Endothelial cell (in vitro differentiated cells): ENCODE measurements around the gene ZNF709. TPM values are rescaled to one million over a fixed set of nuclear protein-coding genes. Genes with fewer than 3 reads are reported as not detected.

ENCODE experiments used
- DNase-seq: peaks from one replicate; pipeline ENCODE4 v3.0.0; 2021; ENCODE audit warnings: low spot score
- H3K27ac Mint-ChIP-seq: one replicate; pipeline ENCODE4 v1.8.0; 2021; ENCODE audit warnings: mixed read lengths, inconsistent platforms; ENCODE audit not compliant: unreplicated experiment
- H3K27me3 Mint-ChIP-seq: one replicate; pipeline ENCODE4 v1.8.0; 2021; ENCODE audit warnings: mild to moderate bottlenecking, moderate library complexity, mixed read lengths, inconsistent platforms; ENCODE audit not compliant: unreplicated experiment
- H3K36me3 Mint-ChIP-seq: one replicate; pipeline ENCODE4 v1.8.0; 2021; ENCODE audit warnings: mild to moderate bottlenecking, low read depth, mixed read lengths, inconsistent platforms; ENCODE audit not compliant: unreplicated experiment
- H3K4me1 Mint-ChIP-seq: one replicate; pipeline ENCODE4 v1.8.0; 2021; ENCODE audit warnings: mild to moderate bottlenecking, mixed read lengths, inconsistent platforms; ENCODE audit not compliant: unreplicated experiment
- H3K4me3 Mint-ChIP-seq: one replicate; pipeline ENCODE4 v1.8.0; 2021; ENCODE audit warnings: mild to moderate bottlenecking, mixed read lengths, inconsistent platforms; ENCODE audit not compliant: unreplicated experiment
- H3K9me3 Mint-ChIP-seq: one replicate; pipeline ENCODE4 v1.8.0; 2021; ENCODE audit warnings: mixed read lengths, inconsistent platforms; ENCODE audit not compliant: unreplicated experiment
- total RNA-seq: library from RNA; stranded (reverse); fragmentation: NEBNext Ultra II Directional; extraction: Animal tissue kit (Norgen Biotek cat#: 25700); gene quantifications from one replicate; pipeline ENCODE4 v1.2.1, GENCODE V29; 2021; ENCODE audit not compliant: unreplicated experiment
- TF ChIP-seq, protein P1 (sequence below): fragments of 200-600 bp; sonication (generic); IDR thresholded peaks from one replicate; pipeline ENCODE4 v1.5.0; 2021; ENCODE audit warnings: antibody characterized with exemption; ENCODE audit not compliant: unreplicated experiment

ZNF709 gene
- total RNA-seq, 1 donor from 2014 or later = 6.6 TPM

DNA sequence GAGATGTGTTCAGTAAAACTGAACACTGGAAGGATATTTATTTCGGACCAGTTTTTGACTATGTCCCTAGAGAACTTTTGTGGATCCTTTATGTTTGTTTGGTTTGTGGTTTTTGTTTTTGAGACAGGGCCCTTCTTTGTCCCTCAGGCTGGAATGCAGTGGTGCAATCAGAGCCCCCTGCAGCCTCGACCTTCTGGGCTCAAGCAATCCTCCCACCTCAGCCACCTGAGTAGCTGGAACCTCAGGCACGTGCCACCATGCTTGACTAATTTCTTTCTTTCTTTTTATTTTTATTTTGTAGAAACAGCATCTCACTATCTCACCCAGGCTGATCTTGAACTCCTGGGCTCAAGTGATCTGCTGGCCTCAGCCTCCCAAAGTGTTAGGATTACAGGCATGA is 955 bp upstream of the ZNF709 start:
- Mint-ChIP-seq H3K27ac (peak overlapping the region; percentile 94), H3K36me3 (no peaks in the 10 kb centered on the region), H3K4me3 (peak overlapping the region; percentile 93), H3K27me3 (peaks cover 7% of the 10 kb centered on the region), H3K4me1 (peaks cover 14% of the 10 kb centered on the region), H3K9me3 (no peaks in the 10 kb centered on the region)
- TF ChIP-seq, protein P1, sequence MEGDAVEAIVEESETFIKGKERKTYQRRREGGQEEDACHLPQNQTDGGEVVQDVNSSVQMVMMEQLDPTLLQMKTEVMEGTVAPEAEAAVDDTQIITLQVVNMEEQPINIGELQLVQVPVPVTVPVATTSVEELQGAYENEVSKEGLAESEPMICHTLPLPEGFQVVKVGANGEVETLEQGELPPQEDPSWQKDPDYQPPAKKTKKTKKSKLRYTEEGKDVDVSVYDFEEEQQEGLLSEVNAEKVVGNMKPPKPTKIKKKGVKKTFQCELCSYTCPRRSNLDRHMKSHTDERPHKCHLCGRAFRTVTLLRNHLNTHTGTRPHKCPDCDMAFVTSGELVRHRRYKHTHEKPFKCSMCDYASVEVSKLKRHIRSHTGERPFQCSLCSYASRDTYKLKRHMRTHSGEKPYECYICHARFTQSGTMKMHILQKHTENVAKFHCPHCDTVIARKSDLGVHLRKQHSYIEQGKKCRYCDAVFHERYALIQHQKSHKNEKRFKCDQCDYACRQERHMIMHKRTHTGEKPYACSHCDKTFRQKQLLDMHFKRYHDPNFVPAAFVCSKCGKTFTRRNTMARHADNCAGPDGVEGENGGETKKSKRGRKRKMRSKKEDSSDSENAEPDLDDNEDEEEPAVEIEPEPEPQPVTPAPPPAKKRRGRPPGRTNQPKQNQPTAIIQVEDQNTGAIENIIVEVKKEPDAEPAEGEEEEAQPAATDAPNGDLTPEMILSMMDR = no peak
- DNase-seq = no peak

DNA sequence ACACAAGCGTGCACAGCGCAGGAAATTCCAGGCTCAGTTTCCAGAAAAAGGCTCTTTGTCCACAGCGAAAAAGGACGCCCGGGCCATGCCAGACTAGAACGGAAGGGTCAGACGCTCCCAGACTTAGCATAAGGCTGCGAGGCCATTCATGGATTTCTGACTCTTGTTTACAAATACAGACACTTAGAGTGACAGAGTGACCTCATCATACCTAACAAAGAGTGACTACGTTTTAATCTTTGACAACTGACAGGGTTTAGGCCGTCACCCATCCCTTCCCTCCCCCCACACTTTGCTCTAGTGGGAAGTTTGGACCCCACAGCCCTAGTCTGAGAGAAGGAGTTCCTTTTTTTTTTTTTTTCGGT is 418 bp upstream of the ZNF709 start:
- H3K27ac Mint-ChIP-seq = peak overlapping the region; percentile 94

DNA sequence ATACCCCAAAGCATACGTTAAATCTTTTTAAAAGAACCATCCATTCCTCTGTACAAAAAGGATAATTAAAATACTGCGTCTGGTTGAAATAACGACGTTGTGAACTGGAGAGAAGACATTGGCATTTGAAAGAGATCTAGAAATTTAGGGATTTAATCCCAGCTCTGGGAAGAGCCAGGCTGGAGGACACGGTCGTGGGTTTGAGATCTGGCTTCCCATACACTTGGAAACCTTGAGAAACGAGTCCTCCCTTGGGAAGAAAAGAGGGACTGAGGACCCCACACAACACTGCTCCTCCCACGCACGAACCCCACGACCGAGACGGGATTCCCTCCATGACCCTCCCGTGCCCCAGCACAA is 625 bp downstream of the ZNF709 start:
- Mint-ChIP-seq H3K27ac (peak overlapping the region; percentile 82), H3K36me3 (no peaks in the 10 kb centered on the region), H3K4me3 (peak overlapping the region; percentile 91), H3K27me3 (peaks cover 7% of the 10 kb centered on the region), H3K4me1 (peaks cover 14% of the 10 kb centered on the region), H3K9me3 (no peaks in the 10 kb centered on the region)
- no peak for DNase-seq
- TF ChIP-seq, protein P1 = no peak

More for the DNA sequence above, 418 bp upstream of the ZNF709 start:
- H3K9me3 Mint-ChIP-seq = no peaks in the 10 kb centered on the region
- no peak for DNase-seq
- peaks cover 14% of the 10 kb centered on the region for H3K4me1 Mint-ChIP-seq
- peaks cover 7% of the 10 kb centered on the region for H3K27me3 Mint-ChIP-seq
- TF ChIP-seq, protein P1 = no peak
- H3K36me3 Mint-ChIP-seq = no peaks in the 10 kb centered on the region
- peak overlapping the region; percentile 93 for H3K4me3 Mint-ChIP-seq

DNA sequence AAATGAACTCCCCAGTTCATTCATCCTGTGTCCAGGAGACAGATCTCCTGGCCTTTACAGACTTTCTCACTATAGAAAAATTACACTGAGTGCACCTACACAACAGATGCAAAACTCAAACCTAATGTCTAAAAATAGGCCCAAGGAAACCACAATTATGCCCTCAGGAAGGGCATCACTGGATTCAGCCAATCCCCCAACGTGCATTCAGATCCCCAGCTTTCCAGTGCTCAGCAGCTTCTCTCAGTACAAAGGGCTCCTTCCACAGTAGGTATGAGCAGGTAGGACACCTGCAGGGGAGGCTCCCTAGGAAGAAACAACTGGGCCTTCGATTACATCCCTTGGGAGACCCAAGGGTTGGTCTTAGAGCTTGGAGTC is 2.1 kb downstream of the ZNF709 start:
- H3K27ac Mint-ChIP-seq = no peak overlapping the region
- no peak overlapping the region for H3K4me3 Mint-ChIP-seq
- no peak for DNase-seq
- H3K4me1 Mint-ChIP-seq = peaks cover 14% of the 10 kb centered on the region
- peaks cover 7% of the 10 kb centered on the region for H3K27me3 Mint-ChIP-seq
- H3K36me3 Mint-ChIP-seq = peaks cover 3% of the 10 kb centered on the region
- TF ChIP-seq, protein P1 = no peak
- no peaks in the 10 kb centered on the region for H3K9me3 Mint-ChIP-seq

DNA sequence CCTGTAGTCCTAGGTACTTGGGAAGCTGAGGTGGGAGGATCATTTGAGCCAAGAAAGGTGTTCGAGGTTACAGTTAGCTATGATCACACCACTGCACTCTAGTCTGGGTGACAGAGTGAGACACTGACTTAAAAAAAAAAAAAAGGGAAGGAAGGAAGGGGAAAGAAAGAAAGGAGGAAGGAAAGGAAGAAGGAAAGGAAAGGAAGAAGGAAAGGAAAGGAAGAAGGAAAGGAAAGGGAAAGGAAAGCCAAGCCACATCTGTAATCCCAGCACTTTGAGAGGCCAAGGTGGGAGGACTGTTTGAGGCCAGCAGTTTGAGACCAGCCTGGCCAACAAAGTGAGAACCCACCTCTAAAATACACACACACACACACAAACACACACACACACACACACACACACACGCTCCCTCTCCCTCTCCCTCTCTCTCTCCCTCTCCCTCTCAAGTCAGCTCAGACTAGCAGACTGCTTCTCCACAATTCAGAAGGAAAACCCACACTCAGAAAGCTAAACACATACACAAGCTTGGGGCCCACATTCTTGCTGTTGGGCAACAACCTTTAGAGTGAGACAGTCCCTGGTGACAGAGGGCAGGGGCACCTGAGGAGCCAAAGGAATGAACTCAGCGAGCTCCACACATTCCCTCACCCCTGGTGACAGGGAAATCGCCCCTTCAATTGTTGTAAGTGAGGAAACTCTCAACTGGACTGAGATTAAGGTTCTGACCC is 2.7 kb downstream of the ZNF709 start:
- Mint-ChIP-seq H3K36me3 (peaks cover 3% of the 10 kb centered on the region), H3K27ac (no peak overlapping the region), H3K4me3 (peak overlapping the region; percentile 77), H3K27me3 (peaks cover 6% of the 10 kb centered on the region), H3K4me1 (peaks cover 14% of the 10 kb centered on the region), H3K9me3 (no peaks in the 10 kb centered on the region)
- no peak for DNase-seq
- TF ChIP-seq, protein P1 = no peak
